H9 (cell line): ENCODE results near the gene FAXDC2. TPM values are rescaled to one million over a fixed set of nuclear protein-coding genes. Genes with fewer than 3 reads are reported as not detected.

Experiments used
- DNase-seq: peaks from one replicate; pipeline ENCODE4 v3.0.0-alpha.2; 2017
- H2AFZ ChIP-seq: one replicate; pipeline ENCODE4 v1.6.1; 2013; ENCODE audit warnings: mild to moderate bottlenecking, low read length, control low read depth, moderate library complexity
- H2AK5ac ChIP-seq: 2 replicates; pipeline ENCODE4 v1.6.1; 2013; ENCODE audit warnings: low read length, control low read depth, mixed read lengths; ENCODE audit not compliant: insufficient read length
- H2BK120ac ChIP-seq: one replicate; pipeline ENCODE4 v1.6.1; 2013; ENCODE audit warnings: low read depth, mild to moderate bottlenecking, low read length, control low read depth, inconsistent platforms; ENCODE audit not compliant: poor library complexity, severe bottlenecking
- H2BK12ac ChIP-seq: 2 replicates; pipeline ENCODE4 v1.6.1; 2013; ENCODE audit warnings: low read length, control low read depth, mixed read lengths, low read depth; ENCODE audit not compliant: insufficient read length
- H2BK15ac ChIP-seq: 2 replicates; pipeline ENCODE4 v1.6.1; 2013; ENCODE audit warnings: low read depth, low read length, control low read depth
- H2BK20ac ChIP-seq: one replicate; pipeline ENCODE4 v1.6.1; 2013; ENCODE audit warnings: low read depth, mild to moderate bottlenecking, low read length, control low read depth, inconsistent platforms; ENCODE audit not compliant: poor library complexity, severe bottlenecking
- H2BK5ac ChIP-seq: 2 replicates; pipeline ENCODE4 v1.6.1; 2013; ENCODE audit warnings: low read length, control low read depth, mixed read lengths; ENCODE audit not compliant: insufficient read length
- H3K14ac ChIP-seq: 2 replicates; pipeline ENCODE4 v1.6.1; 2013; ENCODE audit warnings: low read length, control low read depth; ENCODE audit not compliant: insufficient read depth
- H3K18ac ChIP-seq: 2 replicates; pipeline ENCODE4 v1.6.1; 2013; ENCODE audit warnings: low read depth, mild to moderate bottlenecking, mixed read lengths, low read length, control low read depth; ENCODE audit not compliant: insufficient read length
- H3K23ac ChIP-seq: 2 replicates; pipeline ENCODE4 v1.6.1; 2013; ENCODE audit warnings: low read length, control low read depth, mixed read lengths, low read depth; ENCODE audit not compliant: insufficient read length
- H3K23me2 ChIP-seq: 2 replicates; pipeline ENCODE4 v1.6.1; 2013; ENCODE audit warnings: low read depth, mild to moderate bottlenecking, mixed read lengths, low read length, control low read depth; ENCODE audit not compliant: insufficient read length, poor library complexity, severe bottlenecking
- H3K27ac ChIP-seq: 2 replicates; pipeline ENCODE4 v1.5.1; 2013; ENCODE audit warnings: low read length, control low read depth, mixed read lengths, low read depth; ENCODE audit not compliant: insufficient read length
- H3K27me3 ChIP-seq: 2 replicates; pipeline ENCODE4 v1.6.1; 2013; ENCODE audit warnings: low read length, control low read depth, inconsistent platforms; ENCODE audit not compliant: insufficient read depth
- H3K4ac ChIP-seq: 2 replicates; pipeline ENCODE4 v1.6.1; 2013; ENCODE audit warnings: low read depth, mild to moderate bottlenecking, control low read depth, inconsistent platforms, low read length, moderate library complexity
- H3K4me1 ChIP-seq: 2 replicates; pipeline ENCODE4 v1.6.1; 2013; ENCODE audit warnings: low read length, control low read depth, inconsistent platforms; ENCODE audit not compliant: insufficient read depth
- H3K4me2 ChIP-seq: 2 replicates; pipeline ENCODE4 v1.6.1; 2013; ENCODE audit warnings: low read length, control low read depth, mixed read lengths; ENCODE audit not compliant: insufficient read length, insufficient read depth
- H3K56ac ChIP-seq: 2 replicates; pipeline ENCODE4 v1.6.1; 2013; ENCODE audit warnings: low read depth, mild to moderate bottlenecking, mixed read lengths, low read length, control low read depth; ENCODE audit not compliant: insufficient read length
- H3K79me1 ChIP-seq: 2 replicates; pipeline ENCODE4 v1.6.1; 2013; ENCODE audit warnings: low read depth, mild to moderate bottlenecking, moderate library complexity, low read length, control low read depth, inconsistent platforms; ENCODE audit not compliant: insufficient read depth, poor library complexity, severe bottlenecking
- H3K79me2 ChIP-seq: 2 replicates; pipeline ENCODE4 v1.6.1; 2013; ENCODE audit warnings: low read length, control low read depth, inconsistent platforms; ENCODE audit not compliant: insufficient read depth
- H3K9ac ChIP-seq: 2 replicates; pipeline ENCODE4 v1.6.1; 2013; ENCODE audit warnings: low read length, control low read depth, mixed read lengths; ENCODE audit not compliant: insufficient read length; ENCODE audit errors: extremely low read depth
- H3K9me3 ChIP-seq: one replicate; pipeline ENCODE4 v1.6.1; 2013; ENCODE audit warnings: low read depth, low read length, inconsistent platforms; ENCODE audit not compliant: control insufficient read depth
- H3T11ph ChIP-seq: one replicate; pipeline ENCODE4 v1.6.1; 2013; ENCODE audit warnings: mild to moderate bottlenecking, low read length, control low read depth, inconsistent platforms
- H4K20me1 ChIP-seq: one replicate; pipeline ENCODE4 v1.6.1; 2013; ENCODE audit not compliant: control insufficient read depth, insufficient read length, insufficient read depth
- H4K5ac ChIP-seq: 2 replicates; pipeline ENCODE4 v1.6.1; 2013; ENCODE audit warnings: low read depth, mild to moderate bottlenecking, mixed read lengths, low read length, control low read depth; ENCODE audit not compliant: insufficient read length
- H4K8ac ChIP-seq: replicated peaks from 2 replicates; pipeline ENCODE4 v1.6.1; 2013; ENCODE audit warnings: low read length, control low read depth, mixed read lengths, low read depth; ENCODE audit not compliant: insufficient read length
- H4K91ac ChIP-seq: 2 replicates; pipeline ENCODE4 v1.6.1; 2013; ENCODE audit warnings: low read depth, mild to moderate bottlenecking, moderate library complexity, mixed read lengths, low read length, control low read depth; ENCODE audit not compliant: insufficient read length
- H3K27ac Mint-ChIP-seq, 3 experiments: 2 replicates in 2 of 3; 3 replicates in 1 of 3; pipeline ENCODE4 v1.8.0; 2020 to 2021; ENCODE audit warnings: mixed read lengths in 3 of 3, mild to moderate bottlenecking in 1 of 3, moderate library complexity in 1 of 3
- H3K27me3 Mint-ChIP-seq: 2 replicates; pipeline ENCODE4 v1.8.0; 2021; ENCODE audit warnings: low read depth, mild to moderate bottlenecking, moderate library complexity, mixed read lengths
- H3K36me3 Mint-ChIP-seq, 3 experiments: 2 replicates in 2 of 3; 3 replicates in 1 of 3; pipeline ENCODE4 v1.8.0; 2020 to 2021; ENCODE audit warnings: low read depth in 3 of 3, mixed read lengths in 3 of 3; ENCODE audit not compliant: insufficient read depth in 1 of 3
- H3K4me1 Mint-ChIP-seq, 2 experiments: 2 replicates each; pipeline ENCODE4 v1.8.0; 2020; ENCODE audit warnings: mixed read lengths in 2 of 2
- H3K4me3 Mint-ChIP-seq, 2 experiments: 2 replicates in 1 of 2; 3 replicates in 1 of 2; pipeline ENCODE4 v1.8.0; 2020 to 2021; ENCODE audit warnings: mild to moderate bottlenecking in 2 of 2, mixed read lengths in 2 of 2, moderate library complexity in 1 of 2
- H3K9me3 Mint-ChIP-seq, 2 experiments: 2 replicates in 1 of 2; 3 replicates in 1 of 2; pipeline ENCODE4 v1.8.0; 2020; ENCODE audit warnings: mild to moderate bottlenecking in 2 of 2, mixed read lengths in 2 of 2, moderate library complexity in 1 of 2
- WGBS: extraction: QIAGEN DNeasy Blood & Tissue Kit; methylation state at CpG from one replicate; pipeline ENCODE4 v1.1.7; 2013; ENCODE audit warnings: missing lambda C conversion rate, low lambda C conversion rate, mixed read lengths; ENCODE audit not compliant: insufficient read length; ENCODE audit errors: extremely low coverage; 5-methylcytosine and 5-hydroxymethylcytosine counted together
- total RNA-seq: library from RNA; stranded (reverse); gene quantifications from 2 replicates; pipeline ENCODE4 v1.2.1, GENCODE V29; 2021
- TF ChIP-seq, protein P1 (sequence below): fragments of 200-600 bp; sonication (generic); conservative IDR thresholded peaks from 3 replicates; pipeline ENCODE4 v1.8.0; 2021; ENCODE audit warnings: antibody characterized with exemption, mild to moderate bottlenecking

The FAXDC2 gene
- total RNA-seq, 1 experiment from 2014 or later = 3.0 TPM

DNA sequence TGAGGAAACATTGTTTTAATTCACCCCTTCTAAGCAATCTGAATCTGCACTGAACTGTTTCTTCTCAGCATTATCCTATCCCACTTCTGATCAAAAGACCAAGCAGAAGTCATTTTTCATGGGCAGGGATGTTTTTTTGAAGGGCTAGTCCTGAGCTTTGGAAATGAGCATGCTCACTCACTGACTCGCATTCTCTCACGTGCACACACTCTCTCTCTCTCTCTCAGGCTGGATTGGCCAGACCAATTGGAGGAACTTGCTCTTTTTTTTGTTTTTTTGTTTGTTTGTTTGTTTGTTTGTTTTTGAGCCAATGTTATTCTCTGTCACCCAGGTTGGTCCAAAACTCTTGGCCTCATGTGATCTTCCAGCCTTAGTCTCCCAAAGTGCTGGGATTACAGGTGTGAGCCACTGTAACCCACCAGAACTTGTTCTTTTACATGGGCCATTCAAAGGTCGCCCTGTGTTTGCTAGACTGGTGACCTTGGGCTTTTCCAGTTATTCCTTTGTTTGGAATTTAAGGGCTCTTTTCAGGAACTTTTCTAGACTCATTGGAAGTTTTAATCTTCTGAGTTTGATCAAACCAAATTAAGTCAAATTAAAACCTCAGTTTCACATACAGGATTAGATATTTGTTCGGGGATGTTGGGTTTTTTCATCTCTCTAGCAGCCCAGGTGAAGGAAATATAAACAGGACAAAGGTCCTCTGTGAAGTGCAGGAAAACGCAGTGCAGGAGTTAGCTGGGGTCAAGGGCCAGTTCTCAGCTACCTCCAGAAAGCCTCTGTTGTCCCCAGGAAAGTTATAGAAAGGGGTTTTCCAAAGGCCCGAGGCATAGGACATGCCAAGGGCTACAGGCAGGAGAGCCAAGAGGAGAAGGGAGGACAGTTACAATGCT lies 13.1 kb downstream of the FAXDC2 start:
- H3K27ac ChIP-seq = no peak overlapping the region
- TF ChIP-seq, protein P1, sequence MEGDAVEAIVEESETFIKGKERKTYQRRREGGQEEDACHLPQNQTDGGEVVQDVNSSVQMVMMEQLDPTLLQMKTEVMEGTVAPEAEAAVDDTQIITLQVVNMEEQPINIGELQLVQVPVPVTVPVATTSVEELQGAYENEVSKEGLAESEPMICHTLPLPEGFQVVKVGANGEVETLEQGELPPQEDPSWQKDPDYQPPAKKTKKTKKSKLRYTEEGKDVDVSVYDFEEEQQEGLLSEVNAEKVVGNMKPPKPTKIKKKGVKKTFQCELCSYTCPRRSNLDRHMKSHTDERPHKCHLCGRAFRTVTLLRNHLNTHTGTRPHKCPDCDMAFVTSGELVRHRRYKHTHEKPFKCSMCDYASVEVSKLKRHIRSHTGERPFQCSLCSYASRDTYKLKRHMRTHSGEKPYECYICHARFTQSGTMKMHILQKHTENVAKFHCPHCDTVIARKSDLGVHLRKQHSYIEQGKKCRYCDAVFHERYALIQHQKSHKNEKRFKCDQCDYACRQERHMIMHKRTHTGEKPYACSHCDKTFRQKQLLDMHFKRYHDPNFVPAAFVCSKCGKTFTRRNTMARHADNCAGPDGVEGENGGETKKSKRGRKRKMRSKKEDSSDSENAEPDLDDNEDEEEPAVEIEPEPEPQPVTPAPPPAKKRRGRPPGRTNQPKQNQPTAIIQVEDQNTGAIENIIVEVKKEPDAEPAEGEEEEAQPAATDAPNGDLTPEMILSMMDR = no peak
- H3K27ac Mint-ChIP-seq = peak overlapping the region in 1 of 3 experiments; percentile 45; a peak in 1 of 7 replicates

More for the DNA sequence above, 13.1 kb downstream of the FAXDC2 start:
- Histone ChIP-seq H3K27me3 (no peaks in the 10 kb centered on the region), H3K9me3 (no peaks in the 10 kb centered on the region), H2BK120ac (no peak overlapping the region), H3K14ac (no peak overlapping the region), H2BK5ac (no peak overlapping the region), H2BK20ac (no peak overlapping the region), H3K9ac (no peak overlapping the region), H4K8ac (no peak overlapping the region), H2AK5ac (no peak overlapping the region), H2BK12ac (no peak overlapping the region), H4K20me1 (no peaks in the 10 kb centered on the region), H2BK15ac (no peak overlapping the region), H2AFZ (no peak overlapping the region), H3K23me2 (no peaks in the 10 kb centered on the region), H3K56ac (no peak overlapping the region), H3K79me2 (no peaks in the 10 kb centered on the region), H3T11ph (no peak overlapping the region), H3K23ac (no peak overlapping the region), H3K4me2 (no peak overlapping the region), H3K79me1 (no peaks in the 10 kb centered on the region), H4K5ac (no peak overlapping the region), H3K4ac (no peak overlapping the region), H3K18ac (no peak overlapping the region), H4K91ac (no peak overlapping the region), H3K4me1 (no peaks in the 10 kb centered on the region)
- no peak for DNase-seq
- WGBS = no CpG with 5 or more reads among the region's 6 CpGs
- H3K27me3 Mint-ChIP-seq = no peaks in the 10 kb centered on the region; the same call in 1 of the 2 replicates
- peaks cover 6% of the 10 kb centered on the region in 2 experiments for H3K4me1 Mint-ChIP-seq
- no peak overlapping the region for H3K4me3 Mint-ChIP-seq
- H3K9me3 Mint-ChIP-seq = no peaks in the 10 kb centered on the region
- H3K36me3 Mint-ChIP-seq = peaks cover 0 to 4% (median 0%) of the 10 kb centered on the region in 3 experiments; a peak in 2 of 7 replicates
